Activated naive CD4-positive, alpha-beta T cell (primary cell): Measurements from ENCODE around the gene CEP89.
"Not testable (repeated sequence)": the region's sequence is repeated elsewhere in the genome, so short reads cannot be mapped to it uniquely, and the experiment has no call there.

Experiments
- DNase-seq, 4 experiments: peaks; one replicate each; lab custom pipeline; 2025; lab: John Stamatoyannopoulos, UW

The CEP89 gene

GRCh38 chr19:32837531-32837930 is 134.2 kb downstream of the CEP89 start:
- no peak for DNase-seq

- not testable (repeated sequence) for DNase-seq
Observed at GRCh38 chr19:32833388-32833787, 138.4 kb downstream of the CEP89 start.

GRCh38 chr19:32832825-32833224 is 138.9 kb downstream of the CEP89 start:
- DNase-seq: not testable (repeated sequence)

DNA sequence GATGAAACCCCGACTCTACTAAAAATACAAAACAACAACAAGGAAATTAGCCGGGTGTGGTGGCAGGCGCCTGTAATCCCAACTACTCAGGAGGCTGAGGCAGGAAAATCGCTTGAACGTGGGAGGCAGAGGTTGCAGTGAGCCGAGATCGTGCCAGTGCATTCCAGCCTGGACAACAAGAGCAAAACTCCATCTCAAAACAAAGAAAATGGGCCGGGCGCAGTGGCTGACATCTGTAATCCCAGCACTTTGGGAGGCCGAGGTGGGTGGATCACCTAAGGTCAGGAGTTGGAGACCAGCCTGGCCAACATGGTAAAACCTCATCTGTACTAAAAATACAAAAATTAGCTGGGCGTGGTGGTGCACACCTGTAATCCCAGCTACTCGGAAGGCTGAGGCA is 139.7 kb downstream of the CEP89 start:
- not testable (repeated sequence) for DNase-seq

- no peak for DNase-seq
Observed at GRCh38 chr19:32831611-32832010, 140.1 kb downstream of the CEP89 start.

GRCh38 chr19:32830231-32831014 is 141.3 kb downstream of the CEP89 start:
- DNase-seq: no peak

GRCh38 chr19:32829345-32829896 is 142.3 kb downstream of the CEP89 start:
- DNase-seq: no peak

- DNase-seq: no peak
Observed at GRCh38 chr19:32828643-32829344, 143.0 kb downstream of the CEP89 start.

DNA sequence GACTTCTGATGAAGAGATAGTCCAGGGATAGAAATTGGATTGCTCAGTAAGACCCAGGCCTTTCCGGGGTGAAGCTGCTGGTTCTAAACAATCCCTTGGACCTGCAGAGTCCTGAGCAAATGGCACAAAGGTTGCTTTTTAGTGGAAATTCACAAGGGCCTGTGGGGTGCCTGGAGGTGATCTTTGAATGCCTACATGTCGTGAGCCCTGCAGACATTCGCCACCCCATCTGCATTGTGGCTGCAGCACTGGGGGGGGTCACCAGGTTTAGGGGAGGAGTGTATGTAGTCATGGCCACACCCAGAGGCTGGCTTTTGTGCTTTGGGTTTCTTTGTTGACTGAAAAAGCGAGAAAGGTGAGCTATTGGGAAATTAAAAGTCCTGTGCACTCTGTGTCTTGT is 143.6 kb downstream of the CEP89 start:
- DNase-seq: no peak
